CD14-positive monocyte (primary cell): ENCODE data around the gene SDK1. TPM values are rescaled to one million over a fixed set of nuclear protein-coding genes. Genes with fewer than 3 reads are reported as not detected.

Source experiments
- DNase-seq, 3 donors: peaks; one replicate each; pipeline ENCODE4 v3.0.0-alpha.2; 2011 to 2022
- H2AFZ ChIP-seq: 2 replicates; pipeline ENCODE4 v1.6.0; 2012; ENCODE audit warnings: mild to moderate bottlenecking, low read depth, low read length, inconsistent platforms; ENCODE audit not compliant: insufficient read depth, poor library complexity, severe bottlenecking
- H3K27ac ChIP-seq, 2 donors: 1 replicate in 1 of 2; 2 replicates in 1 of 2; pipeline ENCODE4 v1.5.1; 2012 to 2013; ENCODE audit warnings: low read length in 2 of 2, control low read depth in 1 of 2, inconsistent platforms in 1 of 2, low read depth in 1 of 2, mild to moderate bottlenecking in 1 of 2
- H3K27me3 ChIP-seq, 2 donors: one replicate each; pipeline versions ENCODE4 v1.6.0 to v1.6.1; 2011 to 2013; ENCODE audit warnings: low read length in 2 of 2; ENCODE audit not compliant: control insufficient read depth in 2 of 2, insufficient read depth in 2 of 2
- H3K36me3 ChIP-seq, 2 donors: replicated peaks in 1 of 2; 1 replicate in 1 of 2; 2 replicates in 1 of 2; pipeline versions ENCODE4 v1.5.1 to v1.6.1; 2012 to 2013; ENCODE audit warnings: low read length in 2 of 2, control low read depth in 1 of 2, inconsistent platforms in 1 of 2, mild to moderate bottlenecking in 1 of 2; ENCODE audit not compliant: insufficient read depth in 2 of 2, control insufficient read depth in 1 of 2
- H3K4me1 ChIP-seq, 2 donors: 1 replicate in 1 of 2; 2 replicates in 1 of 2; pipeline versions ENCODE4 v1.5.1 to v1.6.1; 2012 to 2013; ENCODE audit warnings: low read length in 2 of 2, control low read depth in 1 of 2, inconsistent platforms in 1 of 2, mild to moderate bottlenecking in 1 of 2, moderate library complexity in 1 of 2; ENCODE audit not compliant: insufficient read depth in 2 of 2, control insufficient read depth in 1 of 2
- H3K4me2 ChIP-seq: replicated peaks from 2 replicates; pipeline ENCODE3; 2012; ENCODE audit warnings: low read length, moderate library complexity, mild to moderate bottlenecking; ENCODE audit not compliant: poor library complexity, severe bottlenecking; ENCODE audit errors: extremely low read depth
- H3K4me3 ChIP-seq, 3 experiments: fragments of 200-600 bp in 1 of 3; sonication (generic) in 1 of 3; replicated peaks in 1 of 3; 1 replicate in 2 of 3; 2 replicates in 1 of 3; pipeline ENCODE4 v1.5.1; 2011 to 2013; ENCODE audit warnings: low read length in 3 of 3, mild to moderate bottlenecking in 3 of 3, control low read depth in 2 of 3, low read depth in 2 of 3, inconsistent platforms in 1 of 3, moderate library complexity in 1 of 3
- H3K79me2 ChIP-seq: 2 replicates; pipeline ENCODE4 v1.6.0; 2012; ENCODE audit warnings: mild to moderate bottlenecking, control low read depth, inconsistent platforms, low read length, moderate library complexity; ENCODE audit not compliant: insufficient read depth
- H3K9ac ChIP-seq: 2 replicates; pipeline ENCODE4 v1.6.0; 2017; ENCODE audit warnings: low read length, mild to moderate bottlenecking; ENCODE audit not compliant: insufficient read depth, poor library complexity, severe bottlenecking
- H3K9me3 ChIP-seq, 2 donors: replicated peaks in 1 of 2; 1 replicate in 1 of 2; 2 replicates in 1 of 2; pipeline versions ENCODE4 v1.5.1 to v1.6.1; 2012 to 2013; ENCODE audit warnings: low read length in 2 of 2, control low read depth in 1 of 2; ENCODE audit not compliant: control insufficient read depth in 1 of 2, insufficient read depth in 1 of 2
- H4K20me1 ChIP-seq: 2 replicates; pipeline ENCODE4 v1.6.0; 2012; ENCODE audit warnings: mild to moderate bottlenecking, low read length, control low read depth, moderate library complexity; ENCODE audit not compliant: insufficient read depth
- H3K27ac Mint-ChIP-seq, 7 donors: one replicate each; pipeline ENCODE4 v1.8.0; 2020; ENCODE audit warnings: mild to moderate bottlenecking in 7 of 7, mixed read lengths in 7 of 7, moderate library complexity in 6 of 7, inconsistent platforms in 2 of 7
- H3K27me3 Mint-ChIP-seq, 3 donors: one replicate each; pipeline ENCODE4 v1.8.0; 2021 to 2022; ENCODE audit warnings: low read depth in 3 of 3, mild to moderate bottlenecking in 3 of 3, mixed read lengths in 3 of 3, moderate library complexity in 3 of 3, inconsistent platforms in 1 of 3
- H3K36me3 Mint-ChIP-seq, 2 donors: one replicate each; pipeline ENCODE4 v1.8.0; 2020; ENCODE audit warnings: mixed read lengths in 2 of 2, inconsistent platforms in 1 of 2, mild to moderate bottlenecking in 1 of 2
- H3K4me1 Mint-ChIP-seq: one replicate; pipeline ENCODE4 v1.8.0; 2020; ENCODE audit warnings: mild to moderate bottlenecking, mixed read lengths
- H3K4me3 Mint-ChIP-seq, 2 donors: one replicate each; pipeline ENCODE4 v1.8.0; 2020; ENCODE audit warnings: mild to moderate bottlenecking in 2 of 2, mixed read lengths in 2 of 2, moderate library complexity in 1 of 2
- H3K9me3 Mint-ChIP-seq, 7 donors: one replicate each; pipeline ENCODE4 v1.8.0; 2020 to 2022; ENCODE audit warnings: mixed read lengths in 7 of 7, mild to moderate bottlenecking in 6 of 7, moderate library complexity in 6 of 7, inconsistent platforms in 2 of 7
- WGBS: methylation state at CpG from one replicate; pipeline ENCODE4 v1.1.5; 2013; ENCODE audit warnings: missing lambda C conversion rate; ENCODE audit not compliant: insufficient coverage; 5-methylcytosine and 5-hydroxymethylcytosine counted together
- intact Hi-C, 2 donors: fragments of 100-400 bp; cut with micrococcal nuclease; formaldehyde crosslinking; loops; one replicate each; pipeline versions ENCODE4 v1.15.0 to v1.15.1; 2023
- polyA plus RNA-seq, 3 donors: library from polyadenylated mRNA; depleted of rRNA in 1 of 3; unstranded in 2 of 3; stranded (reverse) in 1 of 3; fragments of 300-500 nt in 2 of 3; fragments of >200 nt in 1 of 3; fragmentation: Illumina TruSeq in 2 of 3; gene quantifications; 1 replicate in 2 of 3; 2 replicates in 1 of 3; pipeline ENCODE4 v1.2.3, GENCODE V29; 2012 to 2021
- TF ChIP-seq, protein P1 (sequence below): fragments of 200-600 bp; IDR thresholded peaks from one replicate; pipeline ENCODE4 v1.8.0; 2022; ENCODE audit warnings: antibody characterized with exemption, mild to moderate bottlenecking

The SDK1 gene
- polyA plus RNA-seq, 3 donors = 0.01 TPM; not detected in 2

DNA sequence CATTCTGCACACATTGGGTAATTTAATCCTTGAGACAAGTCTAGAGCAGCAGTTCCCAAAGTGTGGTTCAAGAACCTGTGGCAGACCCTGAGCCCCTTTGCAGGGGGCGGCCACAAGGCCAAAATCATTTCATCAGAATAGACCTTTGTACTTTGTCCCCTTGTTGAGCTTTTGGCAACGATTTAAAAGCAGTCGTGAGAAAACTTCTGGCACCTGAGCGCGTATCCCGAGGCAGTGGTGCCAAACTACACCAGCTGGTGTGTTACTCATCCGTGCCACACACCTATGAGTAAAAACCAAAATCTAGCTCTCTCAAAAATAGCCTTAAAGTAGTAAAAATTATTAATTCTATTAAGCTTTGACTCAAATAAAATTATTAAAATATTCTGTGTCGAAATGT lies 306.8 kb downstream of the SDK1 start:
- intact Hi-C loops = no loop called here
- no peak overlapping the region for H3K9ac ChIP-seq
- 98% methylated on average over 6 of the region's 8 CpGs for WGBS
- H3K79me2 ChIP-seq = no peaks in the 10 kb centered on the region
- no peak overlapping the region for H2AFZ ChIP-seq
- DNase-seq = no peak
- peaks cover 0 to 12% (median 4%) of the 10 kb centered on the region in 7 donors for H3K9me3 Mint-ChIP-seq
- no peaks in the 10 kb centered on the region for H4K20me1 ChIP-seq
- H3K27ac Mint-ChIP-seq = no peak overlapping the region
- H3K4me2 ChIP-seq = no peak overlapping the region
- H3K4me1 ChIP-seq = no peaks in the 10 kb centered on the region
- no peaks in the 10 kb centered on the region for H3K4me1 Mint-ChIP-seq
- H3K27me3 Mint-ChIP-seq = peaks cover 0 to 3% (median 0%) of the 10 kb centered on the region in 3 donors
- H3K36me3 ChIP-seq = no peaks in the 10 kb centered on the region
- H3K27ac ChIP-seq = no peak overlapping the region
- H3K27me3 ChIP-seq = no peaks in the 10 kb centered on the region
- peaks cover 0 to 4% of the 10 kb centered on the region in 2 donors for H3K9me3 ChIP-seq
- H3K36me3 Mint-ChIP-seq = no peaks in the 10 kb centered on the region
- no peak overlapping the region for H3K4me3 Mint-ChIP-seq
- no peak overlapping the region for H3K4me3 ChIP-seq
- TF ChIP-seq, protein P1, sequence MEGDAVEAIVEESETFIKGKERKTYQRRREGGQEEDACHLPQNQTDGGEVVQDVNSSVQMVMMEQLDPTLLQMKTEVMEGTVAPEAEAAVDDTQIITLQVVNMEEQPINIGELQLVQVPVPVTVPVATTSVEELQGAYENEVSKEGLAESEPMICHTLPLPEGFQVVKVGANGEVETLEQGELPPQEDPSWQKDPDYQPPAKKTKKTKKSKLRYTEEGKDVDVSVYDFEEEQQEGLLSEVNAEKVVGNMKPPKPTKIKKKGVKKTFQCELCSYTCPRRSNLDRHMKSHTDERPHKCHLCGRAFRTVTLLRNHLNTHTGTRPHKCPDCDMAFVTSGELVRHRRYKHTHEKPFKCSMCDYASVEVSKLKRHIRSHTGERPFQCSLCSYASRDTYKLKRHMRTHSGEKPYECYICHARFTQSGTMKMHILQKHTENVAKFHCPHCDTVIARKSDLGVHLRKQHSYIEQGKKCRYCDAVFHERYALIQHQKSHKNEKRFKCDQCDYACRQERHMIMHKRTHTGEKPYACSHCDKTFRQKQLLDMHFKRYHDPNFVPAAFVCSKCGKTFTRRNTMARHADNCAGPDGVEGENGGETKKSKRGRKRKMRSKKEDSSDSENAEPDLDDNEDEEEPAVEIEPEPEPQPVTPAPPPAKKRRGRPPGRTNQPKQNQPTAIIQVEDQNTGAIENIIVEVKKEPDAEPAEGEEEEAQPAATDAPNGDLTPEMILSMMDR = no peak

DNA sequence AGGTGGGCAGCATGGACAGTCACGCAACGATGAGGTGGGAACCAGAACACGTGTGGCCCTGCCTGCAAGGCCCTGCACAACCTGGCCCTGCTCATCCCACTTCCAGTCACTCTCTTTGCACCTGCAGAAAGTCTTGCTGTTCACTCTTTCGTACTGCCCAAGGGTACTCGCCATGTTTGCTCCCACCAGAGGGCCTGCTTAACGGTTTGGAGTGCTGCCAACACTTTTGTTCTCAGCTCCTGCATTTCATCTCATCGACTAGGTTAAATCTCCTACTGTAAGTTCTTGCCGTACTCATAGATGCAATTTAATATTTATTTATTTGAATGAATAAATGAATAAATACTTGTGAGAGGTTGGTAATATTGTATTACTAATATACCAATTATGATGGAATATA lies 315.3 kb downstream of the SDK1 start:
- Histone ChIP-seq H3K4me3 (no peak overlapping the region), H3K79me2 (no peaks in the 10 kb centered on the region), H3K36me3 (no peaks in the 10 kb centered on the region), H3K4me2 (no peak overlapping the region), H4K20me1 (no peaks in the 10 kb centered on the region), H3K9ac (no peak overlapping the region), H3K9me3 (no peaks in the 10 kb centered on the region), H3K27me3 (no peaks in the 10 kb centered on the region), H2AFZ (no peak overlapping the region), H3K27ac (no peak overlapping the region), H3K4me1 (no peaks in the 10 kb centered on the region)
- Mint-ChIP-seq H3K27ac (no peak overlapping the region), H3K4me1 (no peaks in the 10 kb centered on the region), H3K36me3 (no peaks in the 10 kb centered on the region), H3K27me3 (no peaks in the 10 kb centered on the region), H3K9me3 (peaks cover 0 to 9% (median 2%) of the 10 kb centered on the region in 7 donors), H3K4me3 (no peak overlapping the region)
- WGBS = 98% methylated on average over 5 of the region's 8 CpGs
- TF ChIP-seq, protein P1 = no peak
- DNase-seq = no peak
- intact Hi-C loops = no loop called here
